GM10266 (cell line): ENCODE results near the gene RNF11.

Experiments
- DNase-seq: peaks from one replicate; pipeline ENCODE4 v3.0.0; 2012; ENCODE audit errors: extremely low spot score
- TF ChIP-seq, protein P1 (sequence below): IDR thresholded peaks from 2 replicates; pipeline ENCODE4 v1.5.1; 2012; ENCODE audit warnings: mild to moderate bottlenecking, low read depth; ENCODE audit not compliant: control insufficient read depth, insufficient read depth; ENCODE audit errors: missing control alignments

Gene RNF11

DNA sequence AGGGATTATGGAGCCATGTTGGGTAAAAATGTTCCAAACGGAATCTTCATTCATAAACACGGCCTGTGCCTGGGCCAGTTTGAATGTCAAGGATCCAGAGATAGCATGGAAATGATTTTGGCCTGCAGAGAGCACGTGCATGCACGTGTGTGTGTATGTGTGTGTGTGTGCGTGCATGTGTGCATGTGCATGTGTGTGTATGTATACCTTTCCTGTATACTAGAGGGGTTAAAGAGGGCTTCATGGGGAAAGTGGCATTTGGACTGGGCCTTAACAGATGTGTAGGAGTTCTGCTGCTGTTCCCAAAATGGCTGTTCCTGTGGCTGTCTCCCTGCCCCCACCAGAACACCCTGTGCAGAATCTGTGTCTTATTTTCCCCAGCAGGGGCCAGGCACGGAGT lies 72.6 kb downstream of the RNF11 start:
- no peak for DNase-seq
- TF ChIP-seq, protein P1, sequence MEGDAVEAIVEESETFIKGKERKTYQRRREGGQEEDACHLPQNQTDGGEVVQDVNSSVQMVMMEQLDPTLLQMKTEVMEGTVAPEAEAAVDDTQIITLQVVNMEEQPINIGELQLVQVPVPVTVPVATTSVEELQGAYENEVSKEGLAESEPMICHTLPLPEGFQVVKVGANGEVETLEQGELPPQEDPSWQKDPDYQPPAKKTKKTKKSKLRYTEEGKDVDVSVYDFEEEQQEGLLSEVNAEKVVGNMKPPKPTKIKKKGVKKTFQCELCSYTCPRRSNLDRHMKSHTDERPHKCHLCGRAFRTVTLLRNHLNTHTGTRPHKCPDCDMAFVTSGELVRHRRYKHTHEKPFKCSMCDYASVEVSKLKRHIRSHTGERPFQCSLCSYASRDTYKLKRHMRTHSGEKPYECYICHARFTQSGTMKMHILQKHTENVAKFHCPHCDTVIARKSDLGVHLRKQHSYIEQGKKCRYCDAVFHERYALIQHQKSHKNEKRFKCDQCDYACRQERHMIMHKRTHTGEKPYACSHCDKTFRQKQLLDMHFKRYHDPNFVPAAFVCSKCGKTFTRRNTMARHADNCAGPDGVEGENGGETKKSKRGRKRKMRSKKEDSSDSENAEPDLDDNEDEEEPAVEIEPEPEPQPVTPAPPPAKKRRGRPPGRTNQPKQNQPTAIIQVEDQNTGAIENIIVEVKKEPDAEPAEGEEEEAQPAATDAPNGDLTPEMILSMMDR, result no peak

DNA sequence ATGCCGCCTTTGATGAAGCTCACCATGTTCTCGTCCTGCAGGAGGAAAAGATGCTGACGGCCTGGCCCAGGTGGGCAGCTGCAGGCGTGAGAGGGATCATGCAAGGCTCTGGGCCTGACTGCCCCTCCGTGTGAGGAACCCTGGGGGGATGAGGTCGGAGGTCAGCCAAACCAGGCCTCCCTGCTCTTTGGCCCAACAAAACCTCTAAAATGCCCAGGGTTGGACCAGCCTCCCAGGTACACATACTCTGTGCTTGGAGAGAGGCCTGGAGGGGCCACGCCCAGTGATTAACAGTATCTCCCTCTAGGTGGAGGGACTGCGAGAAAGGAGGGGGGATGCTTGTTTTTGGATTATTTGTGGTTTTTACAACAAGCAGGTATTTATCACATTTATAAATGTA lies 73.2 kb downstream of the RNF11 start:
- TF ChIP-seq, protein P1, result no peak
- DNase-seq, result no peak

DNA sequence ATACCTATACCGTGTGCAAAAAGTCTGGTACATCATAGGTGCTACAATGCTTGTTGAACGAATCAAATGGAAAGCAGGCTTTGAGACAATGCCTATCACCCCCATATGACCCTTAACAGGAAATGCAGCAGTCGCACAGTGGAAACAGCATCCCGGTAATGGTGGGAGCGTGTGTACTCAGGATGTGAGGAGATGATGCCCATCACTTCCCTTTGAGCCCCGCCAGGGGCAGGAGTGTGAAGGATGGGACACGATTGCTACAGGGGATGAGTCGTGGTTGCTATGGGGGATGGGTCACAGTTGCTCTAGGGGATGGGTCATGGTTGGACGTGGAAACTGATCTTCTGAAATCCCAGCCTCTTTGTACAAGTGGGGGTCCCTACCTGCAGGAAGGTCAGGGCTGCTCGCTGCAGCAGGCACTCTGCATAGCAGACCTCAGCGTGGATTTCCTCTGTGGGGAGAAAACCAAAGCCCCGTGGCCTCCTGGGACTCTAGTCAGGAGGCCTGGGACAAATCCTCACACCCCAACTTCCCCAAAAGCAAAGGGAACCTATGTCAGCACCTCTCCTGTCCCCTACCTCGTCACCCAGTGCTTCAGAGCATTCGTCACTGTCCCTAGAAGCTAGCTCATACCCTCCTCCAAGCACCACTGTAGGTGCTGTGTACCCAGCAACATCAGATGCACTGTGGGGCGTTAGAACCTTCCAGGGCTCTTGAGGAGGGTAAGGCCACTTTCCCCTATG lies 75.0 kb downstream of the RNF11 start:
- no peak for DNase-seq
- TF ChIP-seq, protein P1, result no peak

DNA sequence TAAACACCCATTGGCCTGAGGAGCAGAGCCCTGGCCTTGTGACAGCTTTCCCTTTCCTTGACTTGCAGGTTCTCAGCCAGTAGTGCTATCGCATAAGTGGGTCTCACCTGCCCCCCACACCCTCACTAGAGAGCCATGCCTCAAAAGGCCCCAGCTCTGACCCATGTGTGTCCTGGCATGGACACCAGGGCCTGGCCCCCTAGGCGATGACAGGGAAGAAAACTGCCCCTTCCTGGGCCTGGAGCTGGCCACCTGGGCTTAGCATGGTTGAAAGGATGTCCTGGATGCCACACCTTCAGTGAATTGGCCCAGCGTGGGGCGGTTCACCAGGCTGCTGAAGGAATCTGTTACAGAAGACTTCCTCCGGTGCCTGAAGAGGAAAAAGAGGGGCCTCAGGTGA lies 75.8 kb downstream of the RNF11 start:
- DNase-seq, result no peak
- TF ChIP-seq, protein P1, result no peak

DNA sequence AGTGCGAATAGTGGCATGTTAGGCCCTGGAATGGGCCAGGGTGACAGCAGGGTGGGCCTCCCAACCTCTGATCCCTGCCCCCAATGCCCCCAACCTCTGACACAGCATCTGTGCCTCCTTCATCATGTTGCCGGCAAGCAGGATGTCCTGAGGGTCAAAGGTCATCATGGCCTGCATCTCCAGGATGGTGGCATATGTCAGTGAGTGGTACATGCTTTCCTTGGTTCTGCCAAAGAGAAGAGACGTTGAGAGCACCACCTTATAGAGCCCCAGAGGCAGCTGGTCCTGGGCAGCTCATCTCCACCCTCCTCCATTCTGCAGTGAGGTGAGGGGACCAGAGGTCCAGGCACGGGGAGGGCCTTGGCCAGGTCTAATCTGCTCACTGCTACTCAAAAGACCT lies 76.6 kb downstream of the RNF11 start:
- TF ChIP-seq, protein P1, result no peak
- DNase-seq, result no peak

DNA sequence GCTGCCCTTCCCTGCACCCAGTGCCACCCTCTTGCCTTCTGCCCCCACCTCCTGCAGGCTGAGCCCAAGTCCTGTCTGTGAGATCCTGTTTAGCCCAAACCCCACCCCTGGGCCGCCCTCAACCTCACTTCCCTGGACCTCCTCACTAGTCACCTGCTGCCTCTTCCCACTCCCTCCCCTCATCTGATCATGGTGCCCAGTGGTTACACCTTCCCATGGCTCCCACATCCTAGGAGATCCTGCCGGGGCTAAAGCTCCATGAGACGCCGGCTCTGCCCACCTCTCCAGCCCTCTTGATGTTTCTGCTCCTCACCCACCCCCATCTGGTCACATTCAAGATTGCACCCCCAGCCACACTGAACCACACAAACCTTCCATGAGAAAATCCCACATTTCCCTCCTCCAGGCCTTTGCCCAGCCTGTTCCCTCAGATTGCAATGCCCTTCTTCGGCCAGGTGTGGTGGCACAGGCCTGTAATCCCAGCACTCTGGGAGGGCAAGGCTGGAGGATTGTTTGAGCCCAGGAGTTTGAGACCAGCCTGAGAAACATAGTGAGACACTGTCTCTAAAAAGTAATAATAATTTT lies 77.3 kb downstream of the RNF11 start:
- no peak for DNase-seq
- TF ChIP-seq, protein P1, result no peak
